ACC112 (cell line): ENCODE data around the gene CROCC2.

Experiments
- H2AFZ ChIP-seq: fragments of 200-600 bp; sonication (generic); one replicate; pipeline ENCODE4 v1.6.0; 2017; ENCODE audit warnings: antibody characterized with exemption, low read length; ENCODE audit not compliant: unreplicated experiment
- H3K27ac ChIP-seq: fragments of 200-600 bp; sonication (generic); 2 replicates; pipeline ENCODE4 v1.5.1; 2014; ENCODE audit warnings: low read depth, mild to moderate bottlenecking, antibody characterized with exemption, low read length, moderate library complexity
- H3K27me3 ChIP-seq: fragments of 200-600 bp; sonication (generic); 2 replicates; pipeline ENCODE4 v1.6.1; 2014; ENCODE audit warnings: mild to moderate bottlenecking, antibody characterized with exemption, low read length, moderate library complexity, mixed read lengths; ENCODE audit not compliant: insufficient read depth
- H3K36me3 ChIP-seq: fragments of 200-600 bp; sonication (generic); 2 replicates; pipeline ENCODE4 v1.6.1; 2016; ENCODE audit warnings: mild to moderate bottlenecking, antibody characterized with exemption, low read length, moderate library complexity, mixed read lengths; ENCODE audit not compliant: insufficient read depth
- H3K4me1 ChIP-seq: fragments of 200-600 bp; sonication (generic); one replicate; pipeline ENCODE4 v1.6.1; 2016; ENCODE audit warnings: low read length, mixed read lengths; ENCODE audit not compliant: insufficient read depth, unreplicated experiment, control insufficient read depth
- H3K4me3 ChIP-seq: fragments of 200-600 bp; sonication (generic); 2 replicates; pipeline ENCODE4 v1.5.1; 2014; ENCODE audit warnings: mild to moderate bottlenecking, low read depth, low read length
- H3K79me2 ChIP-seq: fragments of 200-600 bp; sonication (generic); one replicate; pipeline ENCODE4 v1.6.0; 2016; ENCODE audit warnings: low read length; ENCODE audit not compliant: control insufficient read depth, unreplicated experiment, insufficient read depth

The CROCC2 gene

DNA sequence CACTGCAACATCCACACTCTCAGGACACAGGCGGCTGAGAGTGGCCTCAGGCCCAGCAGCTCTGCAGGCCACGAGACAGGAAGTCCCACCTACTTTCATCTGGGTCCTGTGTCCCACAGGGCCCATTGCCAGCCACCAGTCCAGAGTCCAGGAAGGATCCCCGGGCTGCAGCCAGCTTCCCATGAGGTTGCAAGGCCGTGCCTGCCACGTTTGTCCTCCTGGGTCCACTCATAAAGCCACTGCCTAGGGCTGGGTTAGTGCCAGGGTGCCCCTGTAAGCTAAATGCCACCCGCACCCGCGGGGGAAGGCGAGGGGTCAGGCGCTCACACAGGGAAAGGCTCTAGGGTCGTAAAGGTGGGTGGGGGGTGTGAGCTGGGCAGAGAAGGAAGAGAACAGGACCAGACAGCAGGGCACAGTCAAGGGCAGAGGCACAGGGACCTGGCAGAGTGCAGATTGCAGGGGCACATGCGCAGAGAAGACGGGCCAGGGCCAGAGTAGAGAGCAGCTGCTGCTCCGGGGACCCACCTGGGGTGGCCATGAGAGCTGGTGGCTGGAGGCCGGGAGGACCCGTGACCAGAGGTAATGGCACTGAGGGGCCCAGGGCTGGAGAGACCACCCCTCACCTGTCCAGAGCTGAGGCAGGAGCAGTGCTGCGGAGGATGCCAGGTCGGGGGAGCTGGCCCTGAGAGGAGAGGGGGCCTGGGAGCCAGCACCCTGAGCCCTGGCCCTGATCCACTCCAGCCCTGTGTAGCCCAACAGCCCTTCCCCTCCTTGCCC, 29.5 kb upstream of the CROCC2 start:
- Histone ChIP-seq H3K79me2 (no peaks in the 10 kb centered on the region), H2AFZ (no peak overlapping the region), H3K36me3 (no peaks in the 10 kb centered on the region), H3K4me3 (no peak overlapping the region), H3K27me3 (peaks cover 5% of the 10 kb centered on the region; the same call in 1 of the 2 replicates), H3K27ac (no peak overlapping the region), H3K4me1 (no peaks in the 10 kb centered on the region)

- Histone ChIP-seq H3K27me3 (peaks cover 5% of the 10 kb centered on the region; the same call in 1 of the 2 replicates), H3K27ac (no peak overlapping the region), H3K4me3 (no peak overlapping the region), H3K36me3 (no peaks in the 10 kb centered on the region), H3K4me1 (no peaks in the 10 kb centered on the region), H2AFZ (no peak overlapping the region), H3K79me2 (no peaks in the 10 kb centered on the region)
These were observed 28.4 kb upstream of the CROCC2 start for GRCh38 chr2:240877460-240878340.

- Histone ChIP-seq H3K4me3 (no peak overlapping the region), H2AFZ (no peak overlapping the region), H3K79me2 (no peaks in the 10 kb centered on the region), H3K4me1 (no peaks in the 10 kb centered on the region), H3K27me3 (peaks cover 5% of the 10 kb centered on the region; the same call in 1 of the 2 replicates), H3K36me3 (no peaks in the 10 kb centered on the region), H3K27ac (no peak overlapping the region)
These were observed 27.7 kb upstream of the CROCC2 start for GRCh38 chr2:240878341-240878936.

DNA sequence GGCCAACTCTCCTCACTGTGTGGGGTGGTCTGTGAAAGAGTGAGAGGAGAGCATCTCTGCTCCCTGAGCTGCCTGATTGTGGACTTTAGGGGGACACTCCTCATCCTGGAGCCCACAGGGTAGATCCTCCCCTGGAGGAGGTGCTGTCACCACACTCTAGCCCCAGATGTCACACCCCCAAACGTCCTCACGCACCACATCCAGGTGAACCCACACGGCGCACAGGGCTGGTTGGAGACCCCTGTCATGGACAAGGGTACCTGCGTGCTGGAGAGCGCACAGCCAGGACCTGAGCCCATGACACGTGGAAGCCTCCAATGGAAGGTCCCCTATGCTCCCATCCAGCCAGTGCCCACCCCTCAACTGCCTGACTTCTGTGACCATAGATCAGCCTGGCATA, 27.0 kb upstream of the CROCC2 start:
- H2AFZ ChIP-seq, result no peak overlapping the region
- peaks cover 5% of the 10 kb centered on the region; the same call in 1 of the 2 replicates for H3K27me3 ChIP-seq
- H3K4me1 ChIP-seq, result no peaks in the 10 kb centered on the region
- H3K79me2 ChIP-seq, result no peaks in the 10 kb centered on the region
- no peak overlapping the region for H3K4me3 ChIP-seq
- H3K36me3 ChIP-seq, result no peaks in the 10 kb centered on the region
- no peak overlapping the region for H3K27ac ChIP-seq

DNA sequence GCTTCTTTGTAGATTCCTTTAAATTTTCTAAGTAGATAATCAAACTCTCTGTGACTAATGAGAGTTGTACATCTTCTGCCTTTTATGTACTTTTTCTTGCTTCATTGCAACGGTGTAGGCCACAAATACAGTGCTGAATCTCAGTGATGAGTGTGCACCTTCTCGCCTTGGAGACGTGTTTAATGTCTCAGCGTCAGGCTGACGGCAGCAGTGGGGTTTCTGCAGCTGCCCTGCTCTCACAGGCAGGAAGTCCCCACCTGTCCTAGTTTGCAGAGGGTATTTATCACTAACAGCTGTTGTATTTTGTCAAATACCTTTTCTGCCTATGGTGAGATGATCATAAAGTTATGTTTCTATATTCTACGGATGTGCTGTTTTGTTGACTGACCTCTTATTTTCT, 24.2 kb upstream of the CROCC2 start:
- no peak overlapping the region for H2AFZ ChIP-seq
- H3K4me1 ChIP-seq, result no peaks in the 10 kb centered on the region
- H3K36me3 ChIP-seq, result no peaks in the 10 kb centered on the region
- H3K79me2 ChIP-seq, result no peaks in the 10 kb centered on the region
- H3K4me3 ChIP-seq, result no peak overlapping the region
- H3K27ac ChIP-seq, result no peak overlapping the region
- H3K27me3 ChIP-seq, result peaks cover 5% of the 10 kb centered on the region; the same call in 1 of the 2 replicates

DNA sequence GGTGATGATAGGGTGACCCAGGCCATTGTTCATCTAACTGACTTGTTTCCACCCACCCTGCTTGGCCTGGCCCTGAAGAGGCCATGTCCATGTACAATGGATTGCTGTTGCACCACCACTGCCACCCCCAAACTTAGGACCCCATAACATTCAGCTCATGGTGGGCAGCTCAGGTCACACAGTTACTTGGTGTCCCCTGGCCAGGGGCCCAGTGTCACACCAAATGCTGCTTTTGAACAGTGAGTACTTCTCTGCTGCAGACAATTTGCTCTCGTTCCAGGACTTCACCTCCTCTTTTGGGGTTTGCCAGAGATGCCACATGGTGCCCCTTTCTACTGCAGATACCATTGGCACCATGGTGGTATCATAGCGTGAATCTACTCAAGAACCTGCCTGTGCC, 21.9 kb upstream of the CROCC2 start:
- Histone ChIP-seq H3K4me1 (no peaks in the 10 kb centered on the region), H3K27ac (no peak overlapping the region), H3K4me3 (no peak overlapping the region), H2AFZ (no peak overlapping the region), H3K36me3 (no peaks in the 10 kb centered on the region), H3K79me2 (no peaks in the 10 kb centered on the region), H3K27me3 (peaks cover 5% of the 10 kb centered on the region; the same call in 1 of the 2 replicates)

DNA sequence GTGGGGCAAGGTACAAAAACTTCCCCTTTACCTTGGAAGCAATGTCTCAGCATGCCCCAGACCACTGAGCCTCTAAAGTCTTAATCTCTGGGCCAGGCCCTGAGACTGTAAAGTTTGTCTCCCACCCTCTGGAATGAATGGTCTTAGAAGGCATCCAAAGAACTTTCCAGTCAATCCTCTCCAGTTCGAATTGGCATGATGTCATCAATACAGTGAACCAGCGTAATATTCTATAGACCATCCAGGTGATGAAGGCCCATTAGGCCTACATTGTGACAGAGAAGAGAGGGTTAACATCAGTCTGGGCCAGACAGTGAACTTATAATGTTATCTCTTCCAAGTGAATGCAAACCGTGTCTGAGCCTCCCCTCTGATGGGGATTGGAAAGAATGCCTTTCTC, 21.4 kb upstream of the CROCC2 start:
- H3K4me3 ChIP-seq, result no peak overlapping the region
- H3K27me3 ChIP-seq, result peaks cover 5% of the 10 kb centered on the region; the same call in 1 of the 2 replicates
- no peaks in the 10 kb centered on the region for H3K79me2 ChIP-seq
- H2AFZ ChIP-seq, result no peak overlapping the region
- H3K27ac ChIP-seq, result no peak overlapping the region
- no peaks in the 10 kb centered on the region for H3K36me3 ChIP-seq
- H3K4me1 ChIP-seq, result no peaks in the 10 kb centered on the region

GRCh38 chr2:240885566-240885965, 20.6 kb upstream of the CROCC2 start:
- no peaks in the 10 kb centered on the region for H3K4me1 ChIP-seq
- H3K4me3 ChIP-seq, result no peak overlapping the region
- H3K36me3 ChIP-seq, result no peaks in the 10 kb centered on the region

DNA sequence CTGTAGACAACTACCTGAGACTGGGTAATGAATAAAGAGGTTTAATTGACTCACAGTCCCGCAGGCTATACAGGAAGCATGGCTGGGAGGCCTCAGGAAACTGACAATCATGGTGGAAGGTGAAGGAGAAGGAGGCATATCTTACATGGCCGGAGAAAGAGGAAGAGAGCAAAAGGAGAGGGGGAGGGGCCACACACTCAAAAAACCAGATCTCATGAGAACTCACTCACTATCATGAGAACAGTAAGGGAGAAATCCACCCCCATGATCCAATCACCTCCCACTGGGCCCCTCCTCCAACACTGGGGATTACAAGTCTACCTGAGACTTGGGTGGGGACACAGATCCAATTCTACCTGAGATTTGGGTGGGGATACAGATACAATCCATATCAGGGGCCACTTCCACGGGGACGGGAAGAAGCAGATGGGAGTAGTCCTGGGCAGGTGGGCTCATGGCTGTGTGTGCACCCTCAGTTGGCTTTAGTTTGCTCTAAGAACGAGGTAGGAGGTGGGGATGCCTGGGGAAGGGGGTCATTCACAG, 20.0 kb upstream of the CROCC2 start:
- H3K27me3 ChIP-seq, result peaks cover 2% of the 10 kb centered on the region; the same call in 1 of the 2 replicates
- no peaks in the 10 kb centered on the region for H3K4me1 ChIP-seq
- H3K27ac ChIP-seq, result no peak overlapping the region
- H2AFZ ChIP-seq, result no peak overlapping the region
- no peaks in the 10 kb centered on the region for H3K79me2 ChIP-seq
- H3K36me3 ChIP-seq, result no peaks in the 10 kb centered on the region
- no peak overlapping the region for H3K4me3 ChIP-seq

More at GRCh38 chr2:240885566-240885965, 20.6 kb upstream of the CROCC2 start:
- H3K79me2 ChIP-seq, result no peaks in the 10 kb centered on the region
- H2AFZ ChIP-seq, result no peak overlapping the region
- H3K27ac ChIP-seq, result no peak overlapping the region
- H3K27me3 ChIP-seq, result peaks cover 5% of the 10 kb centered on the region; the same call in 1 of the 2 replicates
